GM03348 (cell line): Measurements from ENCODE around the gene TMEM163.
"Not testable (repeated sequence)": the region's sequence is repeated elsewhere in the genome, so short reads cannot be mapped to it uniquely, and the experiment has no call there.

Source experiments
- DNase-seq: peaks from one replicate; pipeline ENCODE4 v3.0.0; 2012; ENCODE audit warnings: low spot score

The TMEM163 gene

GRCh38 chr2:134576478-134576877 is 142.3 kb downstream of the TMEM163 start:
- no peak for DNase-seq

DNA sequence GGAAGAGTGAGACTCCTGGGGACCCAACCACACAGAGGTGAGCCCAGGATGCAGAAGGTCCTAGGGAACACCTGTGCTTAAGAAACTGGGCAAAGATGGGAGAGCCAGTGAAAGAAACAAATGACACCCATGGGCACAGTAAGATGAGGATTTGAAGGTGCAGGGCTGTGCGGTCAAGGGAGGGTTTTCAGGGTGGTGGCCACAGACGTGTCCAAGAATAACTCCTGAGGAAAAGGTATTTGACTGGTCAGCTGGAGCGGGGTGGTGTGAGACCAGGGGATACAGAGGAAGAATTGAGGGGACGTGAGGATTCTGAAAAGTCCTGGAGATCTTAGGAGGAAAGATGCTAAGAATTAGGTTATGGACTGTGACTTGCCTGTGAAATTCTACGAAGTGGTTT is 142.9 kb downstream of the TMEM163 start:
- no peak for DNase-seq

DNA sequence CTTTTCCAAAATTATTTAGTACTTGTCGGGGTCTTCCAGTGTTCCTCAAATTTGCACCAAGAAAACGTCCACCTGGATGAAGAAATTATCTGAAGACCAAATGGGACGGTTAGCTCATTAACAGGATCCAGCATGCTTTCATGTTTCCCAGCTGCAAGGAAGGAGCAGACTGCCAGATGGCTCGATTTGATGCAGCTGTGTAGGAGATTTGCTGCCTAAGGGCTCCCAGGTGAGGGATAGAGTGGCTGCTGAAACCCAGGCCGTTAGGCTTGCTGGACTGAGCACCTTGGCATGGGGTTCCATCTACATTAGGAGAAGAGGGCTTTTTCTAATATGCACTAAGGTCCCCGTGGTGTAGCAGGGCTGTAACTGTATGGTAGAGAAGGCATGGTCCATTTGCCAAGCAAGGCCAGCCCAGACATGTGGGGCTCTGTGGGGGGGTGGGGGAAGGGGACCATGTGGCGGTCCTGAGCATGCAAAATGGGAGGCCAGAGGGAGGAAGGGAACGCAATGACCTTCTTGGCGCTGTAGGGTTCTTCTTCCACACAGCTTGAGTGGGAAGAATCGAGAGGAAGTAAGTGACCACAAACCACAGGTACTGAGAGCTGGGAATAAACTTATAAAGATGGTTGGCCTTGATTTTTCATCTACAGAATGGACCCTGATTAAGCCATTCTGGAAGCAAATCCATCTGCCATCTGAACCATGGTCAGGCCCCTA is 144.0 kb downstream of the TMEM163 start:
- no peak for DNase-seq

DNA sequence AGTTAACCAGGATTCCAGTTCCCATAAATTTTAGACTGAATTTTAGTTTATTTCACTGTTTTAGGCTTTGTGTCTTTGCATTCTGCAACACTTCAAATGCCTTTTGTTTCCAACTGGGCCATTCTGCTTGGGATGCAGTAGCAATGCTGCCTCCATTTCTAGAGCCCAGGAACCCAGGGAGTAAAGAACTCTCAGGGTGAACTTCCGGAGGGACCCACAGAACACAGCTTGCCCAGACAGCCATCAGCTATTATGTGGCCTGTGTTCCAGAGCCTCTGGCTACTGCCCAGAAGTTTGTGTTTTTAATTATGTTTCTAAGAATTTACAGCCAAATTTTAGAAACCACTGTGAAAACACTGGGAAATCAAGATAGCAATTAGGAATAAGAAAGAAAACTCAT is 145.1 kb downstream of the TMEM163 start:
- no peak for DNase-seq

DNA sequence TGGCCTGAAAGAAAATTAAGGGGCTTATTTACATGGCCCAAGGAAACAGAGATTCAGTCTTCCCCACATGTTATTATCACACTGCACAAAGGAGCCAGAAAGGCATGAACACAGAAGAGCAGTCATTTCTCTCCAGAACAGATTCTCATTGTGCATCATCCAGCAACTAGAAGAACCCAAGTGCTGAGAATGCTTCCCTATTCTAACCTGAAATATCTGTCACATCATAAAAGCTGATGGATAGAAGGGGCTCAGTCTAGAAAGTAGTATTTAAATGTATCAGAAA is 145.8 kb downstream of the TMEM163 start:
- DNase-seq = no peak

DNA sequence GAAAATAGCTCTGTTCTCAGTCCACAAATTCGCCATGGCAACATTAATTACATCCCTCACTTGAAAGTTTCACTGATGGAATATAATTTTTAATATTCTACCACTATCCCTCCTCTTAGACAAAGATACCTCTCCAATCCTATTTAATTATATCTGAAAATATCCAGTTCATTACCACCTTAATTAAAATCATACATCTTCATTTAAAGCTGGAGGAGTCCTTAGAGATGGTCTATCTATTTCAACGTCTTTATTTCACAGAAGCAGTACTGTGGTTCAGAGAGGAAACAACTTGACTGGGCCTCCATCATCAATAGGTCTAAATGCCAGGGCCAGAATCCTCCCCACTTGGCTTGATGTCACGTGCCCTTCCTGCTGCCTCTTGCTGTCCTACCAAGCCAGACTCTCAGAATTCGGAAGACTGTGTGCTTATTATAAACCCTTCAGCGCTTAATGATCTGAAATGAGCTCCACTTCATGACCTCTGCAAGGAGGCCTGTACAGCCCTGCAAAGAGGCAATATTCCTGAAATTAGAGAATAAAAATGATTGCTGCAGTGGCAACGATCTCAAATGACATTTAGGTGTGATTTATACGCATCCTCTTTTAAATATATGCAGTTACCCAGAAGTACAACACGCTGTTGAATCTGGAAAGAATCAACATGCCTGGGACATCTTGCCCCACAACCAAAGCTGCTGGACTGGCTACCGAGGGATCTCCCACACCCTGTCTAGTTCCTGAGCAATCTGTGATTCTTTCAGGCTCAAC is 146.3 kb downstream of the TMEM163 start:
- no peak for DNase-seq

GRCh38 chr2:134570676-134571075 is 148.1 kb downstream of the TMEM163 start:
- DNase-seq = no peak

GRCh38 chr2:134568413-134568812 is 150.4 kb downstream of the TMEM163 start:
- DNase-seq = no peak

- no peak for DNase-seq
These were observed 151.1 kb downstream of the TMEM163 start for GRCh38 chr2:134567666-134568065.

GRCh38 chr2:134564955-134565354 is 153.8 kb downstream of the TMEM163 start:
- not testable (repeated sequence) for DNase-seq

- DNase-seq = no peak
These were observed 154.3 kb downstream of the TMEM163 start for GRCh38 chr2:134564549-134564948.

- DNase-seq = no peak
These were observed 160.5 kb downstream of the TMEM163 start for GRCh38 chr2:134558208-134558830.

DNA sequence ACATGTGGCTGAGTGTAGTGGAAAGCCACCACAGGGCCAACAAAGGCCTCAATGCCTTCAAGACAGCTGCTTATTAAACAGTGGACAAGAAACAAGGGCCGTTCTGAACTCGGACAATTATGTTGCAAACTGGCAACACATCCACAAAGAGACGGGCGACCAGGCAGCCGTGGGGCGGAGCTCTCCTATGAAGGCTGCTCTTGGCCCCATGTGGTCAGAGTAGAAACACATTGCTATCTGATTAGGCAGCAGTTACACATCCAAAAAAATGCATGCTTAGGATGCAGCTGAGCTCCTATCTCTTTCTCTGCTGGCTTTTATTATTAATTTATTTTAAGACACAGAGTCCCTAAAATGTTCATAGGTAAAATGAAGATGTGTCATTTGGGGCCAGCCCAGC is 163.4 kb downstream of the TMEM163 start:
- no peak for DNase-seq

GRCh38 chr2:134553657-134554056 is 165.1 kb downstream of the TMEM163 start:
- DNase-seq = no peak

DNA sequence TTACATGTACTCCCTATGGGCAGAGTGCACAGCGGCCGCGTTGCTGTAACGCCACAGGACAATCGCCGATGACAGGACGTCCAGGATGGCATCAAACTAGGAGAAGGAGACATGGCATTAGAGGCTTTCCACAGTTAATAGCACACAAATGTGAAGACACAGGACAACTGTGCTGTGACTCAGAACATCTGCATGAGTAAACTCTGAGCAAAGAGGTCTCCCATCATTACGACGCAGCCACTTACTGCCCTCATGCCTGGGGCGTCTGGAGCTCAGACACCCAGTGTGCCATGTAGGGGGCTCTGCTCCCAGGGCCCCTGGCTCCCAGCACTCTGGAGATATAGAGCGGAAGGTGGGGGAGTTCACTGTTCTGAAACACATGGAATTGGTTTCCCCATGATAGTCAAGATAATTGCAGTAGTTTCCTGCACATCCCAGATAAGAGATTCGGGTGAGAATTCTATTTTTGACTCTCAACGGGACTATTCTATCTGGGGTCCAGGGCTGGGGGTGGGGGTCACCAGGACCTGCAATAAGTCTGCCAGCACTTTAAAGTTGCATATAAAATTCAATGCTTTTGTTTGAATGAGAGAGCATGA is 168.1 kb downstream of the TMEM163 start:
- DNase-seq = peak; percentile 8

DNA sequence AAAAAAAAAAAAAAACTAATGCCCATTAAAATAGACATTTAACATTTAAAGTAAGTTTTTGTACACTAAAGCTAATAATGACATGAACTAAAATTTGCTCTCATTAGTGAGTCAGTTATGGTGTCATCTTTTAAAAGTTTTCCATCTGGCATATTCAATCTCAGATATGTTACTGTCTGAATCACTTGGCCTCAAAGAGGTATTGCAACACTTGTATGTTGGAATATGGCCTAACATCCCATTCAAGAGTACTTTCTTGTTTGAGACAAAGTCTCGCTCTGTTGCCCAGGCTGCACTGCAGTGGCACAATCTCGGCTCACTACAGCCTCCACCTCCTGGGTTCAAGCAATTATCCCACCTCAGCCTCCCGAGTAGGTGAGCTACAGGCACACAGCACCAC is 169.7 kb downstream of the TMEM163 start:
- DNase-seq = peak; percentile 57

DNA sequence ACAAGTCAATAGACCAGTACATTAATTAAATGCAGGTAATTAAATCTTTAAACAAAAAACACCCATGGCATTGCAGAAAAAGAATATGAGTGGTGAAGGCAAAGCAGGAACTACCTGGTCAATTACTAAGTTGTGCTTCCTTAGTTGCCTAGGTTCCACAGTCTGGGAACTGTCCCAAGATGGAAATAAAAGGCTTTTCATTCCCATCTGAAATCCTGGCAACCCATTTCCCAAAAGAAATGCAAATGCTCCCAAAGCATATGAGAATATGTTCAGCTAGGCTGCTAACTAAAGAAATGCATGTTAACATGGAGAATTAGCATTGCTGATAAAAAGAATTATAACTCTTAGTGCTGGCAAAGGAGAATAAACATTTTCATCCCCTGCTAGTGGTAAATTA is 177.8 kb downstream of the TMEM163 start:
- DNase-seq = no peak

DNA sequence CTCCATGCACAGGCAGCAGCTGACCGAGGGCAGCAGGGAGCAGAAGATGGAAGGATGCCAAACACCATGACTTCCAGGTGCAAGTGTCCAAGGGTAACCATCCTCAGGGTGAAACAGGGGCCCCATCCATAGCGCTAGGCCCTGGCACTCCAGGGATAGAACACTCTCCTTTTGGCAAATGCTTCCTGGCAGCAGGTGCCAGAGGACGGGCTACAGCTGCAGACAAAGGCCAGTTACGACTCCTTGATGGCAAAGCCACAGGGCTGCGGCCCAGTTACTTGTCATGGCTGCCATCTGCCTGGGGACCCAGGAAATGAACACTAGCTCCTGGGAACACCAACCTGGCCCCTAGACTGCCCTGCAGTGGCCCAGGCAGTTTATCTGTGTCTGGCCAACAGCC is 178.8 kb downstream of the TMEM163 start:
- no peak for DNase-seq

GRCh38 chr2:134537702-134538101 is 181.1 kb downstream of the TMEM163 start:
- no peak for DNase-seq

DNA sequence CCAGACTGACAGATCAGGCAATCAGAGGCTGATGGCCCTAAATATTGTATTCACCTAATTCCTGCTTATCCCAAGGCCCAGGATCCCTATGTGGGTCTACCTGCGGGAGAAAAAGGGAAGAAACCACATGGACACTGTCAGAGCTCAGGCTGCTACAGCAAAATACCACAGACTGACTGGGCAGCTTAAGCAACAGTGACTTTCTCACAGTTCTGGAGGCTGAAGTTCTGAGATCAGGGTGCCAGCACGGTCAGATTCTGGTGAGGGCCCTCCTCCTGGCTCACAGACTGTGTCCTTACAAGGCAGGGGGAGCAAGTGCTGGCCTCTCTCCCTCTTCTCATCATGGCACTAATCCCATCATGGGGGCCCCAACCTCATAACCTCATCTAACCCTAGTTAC is 181.7 kb downstream of the TMEM163 start:
- no peak for DNase-seq

GRCh38 chr2:134536296-134536695 is 182.5 kb downstream of the TMEM163 start:
- DNase-seq = no peak

- DNase-seq = no peak
These were observed 186.3 kb downstream of the TMEM163 start for GRCh38 chr2:134532537-134532936.

DNA sequence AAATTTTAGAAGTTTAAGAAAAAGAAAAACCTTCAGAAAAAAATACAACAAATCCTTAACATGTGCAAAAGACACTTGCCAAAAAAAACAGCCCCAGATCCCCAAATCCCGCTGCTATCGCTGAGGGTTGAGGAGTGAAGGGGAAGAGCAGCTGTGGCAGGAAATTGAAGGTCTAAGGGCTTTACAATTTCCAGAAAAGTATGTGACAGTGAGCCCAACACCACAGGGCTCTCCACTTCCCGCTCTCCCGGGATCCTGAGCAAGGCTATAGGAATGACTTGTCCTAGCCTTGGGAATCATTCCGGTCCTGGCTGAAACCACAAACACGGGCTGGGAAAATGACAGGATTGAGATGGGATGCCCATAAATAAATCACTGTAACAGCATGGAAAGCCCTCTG is 191.4 kb downstream of the TMEM163 start:
- DNase-seq = no peak
